K562 (cell line): ENCODE data around the gene CAMK1D.

Experiments
- KHSRP ChIP-seq: fragments of 450-650 bp; IDR thresholded peaks from 2 replicates; pipeline ENCODE4 v1.6.1; 2017
- RFX5 ChIP-seq: IDR thresholded peaks from 2 replicates; pipeline ENCODE4 v1.6.1; 2011; ENCODE audit warnings: low read depth, mild to moderate bottlenecking, improper control_type of control experiment, low read length
- TEAD4 ChIP-seq, 2 experiments: sonication (generic) in 1 of 2; formaldehyde crosslinking in 1 of 2; IDR thresholded peaks; 2 replicates each; pipeline versions ENCODE4 v1.6.1 to v1.8.0; 2012 to 2022; ENCODE audit warnings: borderline replicate concordance in 1 of 2, inconsistent platforms in 1 of 2, low read length in 1 of 2, mild to moderate bottlenecking in 1 of 2, missing genetic modification reagents in 1 of 2
- ZNF644 ChIP-seq: fragments of 200-800 bp; sonication (Bioruptor generic); IDR thresholded peaks from 2 replicates; pipeline ENCODE4 v1.6.1; 2016; ENCODE audit warnings: low read depth, missing genetic modification characterization, missing compliant biosample characterization
- ZSCAN29 ChIP-seq: fragments of 450-650 bp; IDR thresholded peaks from 2 replicates; pipeline ENCODE4 v1.6.1; 2017

DNA sequence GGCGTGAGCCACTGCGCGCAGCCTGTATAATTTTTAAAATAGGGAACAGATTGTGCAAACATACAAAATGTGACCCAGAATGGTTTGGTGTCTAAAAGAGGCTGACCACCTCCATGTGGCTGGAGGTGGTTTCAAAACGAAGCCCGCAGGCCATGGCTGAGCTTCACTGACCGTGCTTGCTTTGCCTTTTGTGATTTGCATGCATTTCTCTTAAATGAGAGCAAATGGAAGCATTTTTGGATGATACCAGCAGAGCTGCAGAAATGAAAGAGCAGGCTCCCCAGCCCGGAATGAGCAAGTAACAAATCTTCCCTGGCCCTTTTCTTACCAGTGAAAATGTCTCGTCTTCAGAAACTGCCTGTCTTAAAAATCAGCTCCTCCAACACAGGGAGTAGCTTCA lies 239.9 kb downstream of the CAMK1D start:
- no peak for TF ChIP-seq TEAD4 (IDR thresholded peaks at IDR 0.05; ENCODE audit: low read length)
- no peak for TF ChIP-seq TEAD4 (CRISPR knock-in tag; IDR thresholded peaks at IDR 0.05; ENCODE audit: borderline replicate concordance)
- TF ChIP-seq ZSCAN29: no peak
- TF ChIP-seq ZNF644 (tag): no peak
- TF ChIP-seq KHSRP: no peak
- TF ChIP-seq RFX5: no peak
